ENCODE results near the gene ADCYAP1R1. TPM values are rescaled to one million over a fixed set of nuclear protein-coding genes. Genes with fewer than 3 reads are reported as not detected.

Gene ADCYAP1R1
- total and polyA plus RNA-seq, 2 of the 8 experiments (the other 6 are each of a cell fraction or from before 2014, with no cell fraction given), result 14.4 to 14.6 TPM

- H3K14ac ChIP-seq (ENCODE audit: insufficient read length), result no peak overlapping the region
- no peaks in the 10 kb centered on the region for H3K36me3 ChIP-seq (ENCODE audit: control insufficient read depth in 2 of 4, insufficient read depth in 4 of 4, low read length in 3 of 4)
- 0 out of 2 replicates have a peak, but pooled peaks cover 2% of the 10 kb centered on the region for H3K79me1 ChIP-seq (ENCODE audit: low read depth, low read length)
- H4K5ac ChIP-seq (ENCODE audit: insufficient read length, low read depth, low read length), result no peak overlapping the region
- peaks cover 3 to 19% of the 10 kb centered on the region in 2 experiments for H4K20me1 ChIP-seq (replicated peaks in 1 of 2; ENCODE audit: control insufficient read depth in 1 of 2, insufficient read depth in 2 of 2, low read length in 2 of 2)
- ChIA-PET CTCF (ENCODE audit: partially characterized antibody) (interaction anchor here (0.8 to 52.0 kb wide), 13 partner anchors 1 to 150 kb away, joined by 3 to 880 read pairs (median 6); partner anchors contain the start of gene ADCYAP1R1), POLR2A (ENCODE audit: partially characterized antibody) (interaction anchor here (1.2 kb wide), 1 partner anchor 64 kb away, joined by 3 read pairs; no protein-coding TSS in a partner anchor)
- H3K9ac ChIP-seq (replicated peaks in 1 of 4; ENCODE audit: extremely low read depth in 1 of 4, low read depth in 3 of 4, low read length in 3 of 4), result no peak overlapping the region
- H2BK15ac ChIP-seq (ENCODE audit: low read length), result no peak overlapping the region; the same call in 1 of the 2 replicates
- no peak overlapping the region for H3K4me3 ChIP-seq (ENCODE audit: extremely low read depth in 1 of 4, insufficient read depth in 2 of 4, low read depth in 3 of 4, low read length in 4 of 4)
- H3K27ac ChIP-seq (ENCODE audit: low read depth, low read length), result no peak overlapping the region
- H2AFZ ChIP-seq (ENCODE audit: low read length), result no peak overlapping the region
- 0 out of 2 replicates have a peak overlapping the region, but pooled peaks have one; percentile 27 for H2BK12ac ChIP-seq (ENCODE audit: low read depth, low read length)
- no peak overlapping the region for H2BK20ac ChIP-seq (ENCODE audit: low read length)
- H3K56ac ChIP-seq (replicated peaks; ENCODE audit: insufficient read length, low read depth, low read length), result no peak overlapping the region
- no peak overlapping the region for H3K23ac ChIP-seq (ENCODE audit: insufficient read length)
- H3K4ac ChIP-seq (replicated peaks; ENCODE audit: insufficient read length, low read depth, low read length), result no peak overlapping the region
- DNase-seq (ENCODE audit: low read depth in 1 of 2, low spot score in 2 of 2), result no peak
- H3K4me1 ChIP-seq (replicated peaks in 1 of 4; ENCODE audit: control insufficient read depth in 3 of 4, insufficient read depth in 4 of 4, low read length in 3 of 4), result peaks cover 0 to 12% (median 8%) of the 10 kb centered on the region in 4 experiments; a peak in 5 of 7 replicates
- H4K8ac ChIP-seq (ENCODE audit: extremely low read depth, insufficient read depth, low read length), result no peak overlapping the region
- WGBS, 2 experiments (ENCODE audit: extremely low coverage in 1 of 2, insufficient coverage in 1 of 2, insufficient read length in 1 of 2, insufficient replicate concordance in 2 of 2, low coverage in 1 of 2, low lambda C conversion rate in 2 of 2, missing lambda C conversion rate in 1 of 2), result 93% methylated on average over 5 of the region's 7 CpGs; no CpG with 5 or more reads in 1 of the 2 experiments
- H3K18ac ChIP-seq (ENCODE audit: extremely low read depth, low read length), result no peak overlapping the region
- no peak overlapping the region for H2BK5ac ChIP-seq (ENCODE audit: low read depth, low read length)
- H3K79me2 ChIP-seq (ENCODE audit: control insufficient read depth in 1 of 2, insufficient read depth in 2 of 2, low read length in 2 of 2), result peaks cover 0 to 3% of the 10 kb centered on the region in 2 experiments; a peak in 1 of 4 replicates
- H2AK5ac ChIP-seq (ENCODE audit: low read depth, low read length), result peak overlapping the region; percentile 59; the same call in 1 of the 2 replicates
- no peak for FAIRE-seq
- no peak overlapping the region for H4K91ac ChIP-seq (replicated peaks; ENCODE audit: insufficient read length, low read length)
- H3K9me3 ChIP-seq (ENCODE audit: insufficient read depth in 2 of 2, low read depth in 1 of 2, low read length in 1 of 2), result no peaks in the 10 kb centered on the region
- H3K4me2 ChIP-seq (ENCODE audit: insufficient read depth in 1 of 2, low read depth in 2 of 2, low read length in 2 of 2), result no peak overlapping the region
- no peak overlapping the region for H2BK120ac ChIP-seq (replicated peaks; ENCODE audit: low read depth, low read length)
- H3K27me3 ChIP-seq (replicated peaks in 1 of 4; ENCODE audit: control insufficient read depth in 3 of 4, extremely low read depth in 1 of 4, insufficient read depth in 3 of 4, low read length in 3 of 4), result peaks cover 3 to 12% (median 11%) of the 10 kb centered on the region in 4 experiments; a peak in 6 of 7 replicates
- peaks cover 1% of the 10 kb centered on the region; the same call in 1 of the 2 replicates for H3K23me2 ChIP-seq (ENCODE audit: low read depth, low read length)
- no peak for TF ChIP-seq CREB1 (IDR thresholded peaks at IDR 0.05)
- no peak for TF ChIP-seq TBP (IDR thresholded peaks at IDR 0.05; ENCODE audit: low read depth, low read length)
- TF ChIP-seq KDM5A (IDR thresholded peaks at IDR 0.05; ENCODE audit: low read length), result no peak
- no peak for TF ChIP-seq KDM4A (IDR thresholded peaks at IDR 0.05; ENCODE audit: low read depth, low read length, severe bottlenecking)
- TF ChIP-seq CTBP2 (IDR thresholded peaks at IDR 0.05; ENCODE audit: borderline replicate concordance, insufficient read depth, insufficient read length, low read length), result no peak
- no peak for TF ChIP-seq CTCF (IDR thresholded peaks at IDR 0.05; ENCODE audit: control extremely low read depth in 1 of 3, insufficient read depth in 1 of 3, low read depth in 1 of 3, low read length in 3 of 3)
- no peak for TF ChIP-seq YY1 (IDR thresholded peaks at IDR 0.05; ENCODE audit: low read depth, low read length)
- no peak for TF ChIP-seq CHD1 (IDR thresholded peaks at IDR 0.05; ENCODE audit: low read depth, low read length)
- TF ChIP-seq RFX5 (IDR thresholded peaks at IDR 0.05; ENCODE audit: borderline replicate concordance, low read depth, low read length), result no peak
- TF ChIP-seq EZH2 (IDR thresholded peaks at IDR 0.05; ENCODE audit: low read depth, low read length, severe bottlenecking), result no peak
Measured at GRCh38 chr7:31058122-31058521, 6.0 kb downstream of the ADCYAP1R1 start.
